Activated CD4-positive, alpha-beta T cell treated with anti-CD3 and anti-CD28 coated beads, Interleukin-2, Interleukin-6, amounts not matched to agents 100 ng/mL and 50 ng/mL, durations not matched to agents 16 hours and 8 hours (primary cell): Measurements from ENCODE around the gene EEFSEC.

ENCODE experiments used
- DNase-seq: peaks from one replicate; pipeline ENCODE4 v3.0.0-alpha.2; 2020

Gene EEFSEC

GRCh38 chr3:128275316-128276145 lies 122.2 kb downstream of the EEFSEC start:
- DNase-seq = no peak

- no peak for DNase-seq
These were observed 122.8 kb downstream of the EEFSEC start for GRCh38 chr3:128276146-128276435.

GRCh38 chr3:128276577-128277183 lies 123.4 kb downstream of the EEFSEC start:
- no peak for DNase-seq

GRCh38 chr3:128277378-128278069 lies 124.2 kb downstream of the EEFSEC start:
- DNase-seq = no peak

- DNase-seq = no peak
These were observed 124.8 kb downstream of the EEFSEC start for GRCh38 chr3:128278130-128278529.

- no peak for DNase-seq
These were observed 125.7 kb downstream of the EEFSEC start for GRCh38 chr3:128278761-128279600.

GRCh38 chr3:128279601-128279880 lies 126.3 kb downstream of the EEFSEC start:
- DNase-seq = no peak

- no peak for DNase-seq
These were observed 127.3 kb downstream of the EEFSEC start for GRCh38 chr3:128280481-128281052.

GRCh38 chr3:128281056-128281455 lies 127.8 kb downstream of the EEFSEC start:
- no peak for DNase-seq

- DNase-seq = no peak
These were observed 128.4 kb downstream of the EEFSEC start for GRCh38 chr3:128281461-128282367.

GRCh38 chr3:128282380-128283196 lies 129.3 kb downstream of the EEFSEC start:
- no peak for DNase-seq

GRCh38 chr3:128283421-128283820 lies 130.1 kb downstream of the EEFSEC start:
- DNase-seq = no peak

- no peak for DNase-seq
These were observed 132.0 kb downstream of the EEFSEC start for GRCh38 chr3:128285042-128285966.

- DNase-seq = no peak
These were observed 132.7 kb downstream of the EEFSEC start for GRCh38 chr3:128285967-128286321.

GRCh38 chr3:128286691-128287090 lies 133.4 kb downstream of the EEFSEC start:
- no peak for DNase-seq

- DNase-seq = no peak
These were observed 133.9 kb downstream of the EEFSEC start for GRCh38 chr3:128287216-128287615.

- no peak for DNase-seq
These were observed 136.3 kb downstream of the EEFSEC start for GRCh38 chr3:128289534-128289933.

- no peak for DNase-seq
These were observed 137.2 kb downstream of the EEFSEC start for GRCh38 chr3:128290484-128290883.

GRCh38 chr3:128293930-128294329 lies 140.6 kb downstream of the EEFSEC start:
- DNase-seq = no peak

- DNase-seq = no peak
These were observed 141.8 kb downstream of the EEFSEC start for GRCh38 chr3:128294999-128295468.
